ENCODE data around the gene MAPKAP1.

Gene MAPKAP1

DNA sequence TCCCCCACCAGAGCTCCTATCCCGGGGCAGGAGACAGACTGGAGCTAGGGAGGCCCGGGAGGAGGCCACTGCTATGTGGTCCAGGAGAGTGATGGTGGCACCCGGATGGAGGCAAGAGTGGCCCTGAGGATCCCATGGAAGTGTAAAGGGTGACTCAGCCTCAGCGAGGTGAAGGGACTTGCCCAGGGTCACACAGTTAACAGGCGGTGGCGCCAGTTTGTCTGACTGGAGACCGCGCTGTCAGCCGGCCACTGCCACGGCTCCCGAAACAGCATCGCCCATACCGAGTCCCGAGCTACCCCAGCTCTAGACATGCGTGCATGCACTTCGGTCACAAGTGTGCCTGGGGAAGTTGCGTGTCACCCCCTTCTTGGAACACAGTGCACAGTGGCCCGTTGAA is 279.5 kb downstream of the MAPKAP1 start:
- TF ChIP-seq, protein P1, sequence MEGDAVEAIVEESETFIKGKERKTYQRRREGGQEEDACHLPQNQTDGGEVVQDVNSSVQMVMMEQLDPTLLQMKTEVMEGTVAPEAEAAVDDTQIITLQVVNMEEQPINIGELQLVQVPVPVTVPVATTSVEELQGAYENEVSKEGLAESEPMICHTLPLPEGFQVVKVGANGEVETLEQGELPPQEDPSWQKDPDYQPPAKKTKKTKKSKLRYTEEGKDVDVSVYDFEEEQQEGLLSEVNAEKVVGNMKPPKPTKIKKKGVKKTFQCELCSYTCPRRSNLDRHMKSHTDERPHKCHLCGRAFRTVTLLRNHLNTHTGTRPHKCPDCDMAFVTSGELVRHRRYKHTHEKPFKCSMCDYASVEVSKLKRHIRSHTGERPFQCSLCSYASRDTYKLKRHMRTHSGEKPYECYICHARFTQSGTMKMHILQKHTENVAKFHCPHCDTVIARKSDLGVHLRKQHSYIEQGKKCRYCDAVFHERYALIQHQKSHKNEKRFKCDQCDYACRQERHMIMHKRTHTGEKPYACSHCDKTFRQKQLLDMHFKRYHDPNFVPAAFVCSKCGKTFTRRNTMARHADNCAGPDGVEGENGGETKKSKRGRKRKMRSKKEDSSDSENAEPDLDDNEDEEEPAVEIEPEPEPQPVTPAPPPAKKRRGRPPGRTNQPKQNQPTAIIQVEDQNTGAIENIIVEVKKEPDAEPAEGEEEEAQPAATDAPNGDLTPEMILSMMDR (conservative IDR thresholded peaks at IDR 0.05): no peak
- H3K27ac ChIP-seq: peak overlapping the region; percentile 94

DNA sequence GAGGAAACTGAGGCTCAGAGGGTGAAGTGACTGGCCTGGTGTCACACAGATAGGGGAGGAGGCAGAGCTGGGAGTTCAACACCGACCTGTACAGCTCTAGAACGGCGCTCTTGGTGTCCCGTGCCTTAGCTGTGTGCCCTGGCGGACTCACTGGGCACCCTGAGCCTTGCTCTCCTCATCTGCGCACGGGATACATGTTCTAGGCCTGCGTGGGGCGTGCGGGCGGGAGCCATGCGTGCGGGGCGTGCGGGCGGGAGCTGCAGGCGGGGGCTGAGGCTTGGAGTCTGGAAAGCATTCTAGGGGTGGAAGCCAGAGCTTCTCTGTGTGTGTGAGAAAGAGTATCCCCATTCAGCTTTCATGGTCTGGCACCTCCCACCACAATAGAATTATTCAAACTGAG is 280.1 kb downstream of the MAPKAP1 start:
- TF ChIP-seq, protein P1 (conservative IDR thresholded peaks at IDR 0.05): no peak
- peak overlapping the region; percentile 94 for H3K27ac ChIP-seq

DNA sequence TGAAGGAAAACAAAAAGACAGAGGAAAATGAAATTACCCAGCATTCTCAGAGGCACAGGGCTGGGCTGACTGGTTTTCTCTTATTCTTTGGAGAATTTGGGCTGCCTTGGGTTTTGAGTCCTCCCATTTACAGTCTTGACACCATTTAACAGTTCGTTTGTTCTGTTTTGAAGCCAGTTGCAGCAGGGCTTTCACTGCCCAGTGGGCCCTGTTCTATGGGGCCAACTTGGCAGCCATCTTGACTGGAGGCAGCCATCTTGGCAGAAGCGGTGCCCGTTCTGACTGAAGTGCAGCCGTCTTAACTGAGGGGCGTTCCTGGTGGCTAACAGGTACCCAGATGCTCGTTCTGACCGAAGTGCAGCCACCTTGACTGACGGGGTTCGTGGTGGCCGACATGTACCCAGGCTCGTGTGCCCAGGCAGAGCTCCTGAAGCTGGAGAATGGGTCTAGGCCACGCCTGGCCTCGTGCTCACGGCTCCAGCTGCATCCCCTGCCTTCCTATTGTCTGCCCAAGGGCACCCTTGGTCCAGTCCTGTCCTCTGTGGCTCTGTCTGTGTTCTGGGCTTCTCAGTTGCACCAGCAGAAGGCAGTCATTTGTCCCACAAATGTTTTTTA is 281.0 kb downstream of the MAPKAP1 start:
- TF ChIP-seq, protein P1 (conservative IDR thresholded peaks at IDR 0.05): no peak
- peak overlapping the region; percentile 94 for H3K27ac ChIP-seq

DNA sequence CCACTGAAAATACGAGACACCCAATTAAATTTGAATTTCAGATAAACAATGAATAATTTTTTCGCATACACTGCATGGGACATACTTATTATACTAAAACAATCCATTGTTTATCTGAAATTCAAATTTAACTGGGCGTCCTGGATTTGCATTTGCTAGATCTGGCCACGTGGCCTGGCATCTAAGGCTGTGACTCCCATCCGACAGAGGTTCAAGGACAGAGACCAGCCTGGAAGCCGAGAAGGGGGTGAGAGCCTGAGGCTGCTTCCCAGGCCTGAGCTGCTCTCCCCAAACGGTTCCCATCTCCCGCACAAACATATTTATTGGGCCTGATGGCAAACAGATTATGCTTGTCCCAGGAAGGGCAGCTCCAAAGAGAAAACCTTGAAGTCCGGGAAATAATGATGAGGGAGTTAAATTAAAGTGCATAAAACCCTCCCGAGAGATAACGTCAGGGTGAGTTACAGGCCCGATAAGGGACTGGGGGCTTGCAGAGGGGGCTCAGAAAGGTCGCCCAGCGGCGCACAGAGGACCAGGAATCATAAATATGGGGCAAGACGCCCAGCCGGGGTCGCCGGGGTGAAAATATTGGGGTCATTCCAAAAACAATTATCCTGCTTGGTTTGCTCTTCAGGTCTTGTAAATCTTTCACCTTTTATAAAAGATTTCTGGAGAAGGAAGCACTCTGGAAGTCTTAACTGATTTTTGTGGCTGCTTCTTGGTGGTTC is 281.7 kb downstream of the MAPKAP1 start:
- peak overlapping the region; percentile 94 for H3K27ac ChIP-seq
- TF ChIP-seq, protein P1 (conservative IDR thresholded peaks at IDR 0.05): no peak

DNA sequence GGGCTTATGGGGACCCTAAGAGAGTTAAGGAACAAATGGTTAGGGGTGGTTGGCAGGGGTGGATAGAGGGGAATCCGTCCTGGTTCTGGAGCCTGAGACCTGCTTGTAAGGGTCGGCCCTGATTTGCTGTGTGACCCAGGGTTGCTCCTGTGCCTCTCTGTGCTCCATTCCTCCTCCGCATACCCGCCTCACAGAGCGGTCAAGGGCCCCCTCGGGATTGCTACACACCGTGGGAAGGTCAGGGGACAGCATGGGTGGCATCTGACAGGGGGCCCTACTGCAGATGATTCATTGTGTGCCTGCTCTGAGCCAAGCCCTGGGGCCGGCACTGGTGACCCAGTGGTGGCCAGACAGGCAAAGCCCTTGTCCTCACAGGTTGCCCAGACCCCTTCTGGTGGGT is 283.0 kb downstream of the MAPKAP1 start:
- H3K27ac ChIP-seq: peak overlapping the region; percentile 94; the same call in 1 of the 2 replicates
- TF ChIP-seq, protein P1 (conservative IDR thresholded peaks at IDR 0.05): no peak

DNA sequence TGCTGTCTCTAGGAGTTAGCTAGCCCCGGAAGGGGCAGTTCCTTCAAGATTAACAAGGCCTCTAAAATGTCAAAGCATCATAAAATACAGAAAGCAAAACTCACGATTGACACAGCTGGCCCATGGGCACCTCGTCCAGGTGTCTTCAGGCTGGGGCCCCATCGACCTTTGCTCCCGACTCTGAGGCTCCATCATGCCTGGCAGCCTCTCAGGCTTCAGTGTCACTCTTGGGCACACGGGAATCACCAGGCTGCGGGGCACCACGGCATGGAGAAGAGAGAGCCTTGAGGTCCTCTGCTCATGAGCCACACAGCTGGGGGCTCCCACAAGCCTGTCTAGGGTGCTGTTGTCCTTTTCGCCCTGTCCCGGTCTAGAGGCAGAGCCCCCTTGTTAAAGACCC is 284.2 kb downstream of the MAPKAP1 start:
- H3K27ac ChIP-seq: no peak overlapping the region
- TF ChIP-seq, protein P1 (conservative IDR thresholded peaks at IDR 0.05): no peak

DNA sequence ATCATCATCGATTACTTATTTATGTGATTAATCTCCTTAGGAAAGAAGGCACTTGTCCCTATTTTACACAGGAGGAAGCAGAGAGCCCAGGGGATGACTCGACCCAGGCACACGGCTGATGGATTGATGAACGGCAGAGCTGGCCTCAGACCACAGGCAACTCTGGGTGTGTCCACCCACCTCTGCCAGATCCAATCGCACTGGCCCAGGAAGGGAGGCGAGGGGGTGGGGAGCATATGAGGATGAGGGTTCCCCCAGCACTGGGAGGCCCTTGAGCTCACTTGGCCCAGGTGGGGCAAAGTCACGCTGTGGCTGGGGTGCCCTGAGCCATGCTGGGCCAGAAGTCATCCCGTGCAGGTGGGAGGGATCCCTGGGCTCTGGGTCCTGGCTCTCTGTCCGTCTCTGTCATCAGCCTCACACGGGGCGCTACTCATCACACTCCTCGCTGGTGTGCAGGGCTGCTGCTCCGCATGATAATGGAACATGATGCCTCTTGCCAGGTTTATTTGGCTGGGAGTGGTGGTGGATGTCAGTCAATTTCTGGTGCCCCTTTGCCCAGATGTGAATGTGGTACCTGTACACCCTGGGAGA is 285.3 kb downstream of the MAPKAP1 start:
- TF ChIP-seq, protein P1 (conservative IDR thresholded peaks at IDR 0.05): no peak
- no peak overlapping the region for H3K27ac ChIP-seq

Measured in VCaP (cell line).